HG03457 (cell line): ENCODE measurements around the gene CHD2.

ENCODE experiments used
- ATAC-seq: cut with Tn5 transposase; IDR thresholded peaks from one replicate; pipeline ENCODE4 v1.9.1; 2021; ENCODE audit warnings: moderate number of reproducible peaks; ENCODE audit not compliant: unreplicated experiment

CHD2 gene

GRCh38 chr15:93065641-93066045 lies 165.5 kb downstream of the CHD2 start:
- no peak for ATAC-seq

DNA sequence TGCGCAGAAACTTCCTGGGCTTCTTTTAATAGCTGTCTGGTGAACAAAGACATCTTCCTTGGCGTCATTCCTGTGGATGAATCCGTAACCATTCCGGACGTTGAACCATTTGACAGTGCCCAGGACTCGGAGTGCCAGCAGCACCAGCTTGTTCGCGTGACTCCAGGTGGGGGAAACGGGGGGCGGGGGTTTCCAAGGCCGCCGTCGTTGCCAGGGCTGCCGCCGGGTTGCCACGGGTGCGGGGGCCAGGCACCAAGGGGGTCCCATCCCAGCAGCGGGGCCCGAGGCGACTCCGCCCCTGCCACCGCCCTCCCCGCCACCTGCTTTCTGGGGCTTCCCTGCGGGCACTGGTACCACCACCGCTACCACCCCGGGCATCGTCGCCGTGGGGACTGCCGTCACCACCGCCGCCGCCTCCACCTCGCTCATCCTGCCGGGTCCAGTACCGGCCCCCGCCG lies 166.1 kb downstream of the CHD2 start:
- ATAC-seq = no peak

GRCh38 chr15:93066834-93067648 lies 166.9 kb downstream of the CHD2 start:
- ATAC-seq = no peak

DNA sequence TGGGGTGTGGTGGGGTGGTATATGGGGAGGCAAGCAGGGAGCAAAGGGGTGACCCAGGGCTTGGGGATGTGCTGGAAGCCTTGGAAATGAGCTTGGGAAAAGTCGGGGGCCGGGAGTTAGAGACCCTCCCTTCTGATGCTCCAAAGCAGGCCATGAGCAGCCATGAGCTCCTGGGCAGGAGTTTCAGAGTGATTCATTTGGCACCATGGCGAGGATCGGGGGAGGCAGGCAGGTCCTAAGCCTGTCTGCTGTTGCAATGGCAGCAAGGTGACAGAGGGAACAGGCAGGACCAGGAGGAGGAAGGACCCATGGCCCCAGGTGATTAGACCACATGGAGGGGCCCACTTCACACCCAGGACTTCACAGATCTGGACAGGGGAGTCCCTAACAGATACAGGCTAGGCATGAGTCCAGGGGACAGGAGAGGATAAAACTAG lies 167.5 kb downstream of the CHD2 start:
- no peak for ATAC-seq

DNA sequence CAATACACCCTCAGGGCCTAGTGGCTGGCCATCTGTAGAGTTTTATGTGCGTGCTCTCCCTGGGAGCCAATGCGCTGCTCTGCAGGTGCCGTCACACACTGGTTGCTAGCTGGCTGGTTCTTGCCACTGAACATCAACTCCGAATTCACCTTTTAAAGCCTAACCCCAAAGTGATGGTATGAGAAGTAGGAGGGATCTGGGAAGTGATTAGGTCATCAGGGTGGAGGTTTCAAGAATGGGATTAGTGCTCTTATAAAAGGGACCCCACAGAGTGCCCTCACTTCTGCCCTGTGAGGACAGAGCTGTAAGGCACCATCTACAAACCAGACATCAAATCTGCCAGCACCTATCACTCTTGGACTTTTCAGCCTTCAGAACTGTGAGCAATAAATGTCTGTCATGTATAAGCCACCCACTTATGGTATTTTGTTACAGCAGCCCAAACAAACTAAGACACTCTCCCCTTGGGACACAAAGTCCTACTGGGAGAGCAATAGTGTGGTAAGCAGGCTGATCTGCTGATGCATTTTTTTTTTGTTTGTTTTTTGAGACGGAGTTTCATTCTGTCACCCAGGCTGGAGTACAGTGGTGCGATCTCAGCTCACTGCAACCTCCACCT lies 168.6 kb downstream of the CHD2 start:
- no peak for ATAC-seq

GRCh38 chr15:93070132-93070531 lies 170.0 kb downstream of the CHD2 start:
- no peak for ATAC-seq

DNA sequence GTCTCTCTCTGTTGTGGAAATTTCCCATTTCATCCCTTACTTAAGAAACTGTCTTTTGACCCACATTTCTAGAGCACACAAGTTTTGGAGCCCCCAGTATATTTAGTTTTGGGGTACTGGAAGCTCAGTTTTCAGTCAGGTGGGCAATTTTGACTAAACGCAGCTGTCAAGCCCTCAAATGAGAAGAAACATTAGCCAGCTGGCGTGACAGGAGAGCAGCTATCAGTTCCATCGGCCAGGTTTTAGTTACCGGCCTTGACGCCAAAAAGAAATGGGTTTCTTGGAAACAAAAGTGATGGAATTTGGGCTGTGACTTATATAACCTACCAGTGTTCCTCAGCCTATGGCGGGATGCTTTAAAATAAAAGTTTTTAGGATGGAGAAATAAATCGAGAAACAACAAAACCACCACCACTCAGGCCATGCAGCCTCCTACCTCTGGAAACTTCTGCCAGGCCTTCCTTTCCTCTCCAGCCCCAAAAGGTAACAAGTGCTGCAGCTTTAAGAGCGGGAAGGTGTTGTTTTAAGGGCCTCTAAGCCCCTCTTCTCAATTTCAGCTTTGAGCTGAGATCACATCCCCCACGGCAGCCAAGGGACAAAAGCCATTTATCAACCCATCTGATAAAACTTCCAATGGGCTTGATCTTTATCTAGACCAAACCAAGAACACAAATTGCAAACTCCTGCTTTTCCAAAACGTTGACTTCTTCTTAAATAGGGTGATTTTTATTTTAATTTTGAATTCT lies 170.6 kb downstream of the CHD2 start:
- ATAC-seq = no peak

GRCh38 chr15:93071469-93071936 lies 171.4 kb downstream of the CHD2 start:
- no peak for ATAC-seq

DNA sequence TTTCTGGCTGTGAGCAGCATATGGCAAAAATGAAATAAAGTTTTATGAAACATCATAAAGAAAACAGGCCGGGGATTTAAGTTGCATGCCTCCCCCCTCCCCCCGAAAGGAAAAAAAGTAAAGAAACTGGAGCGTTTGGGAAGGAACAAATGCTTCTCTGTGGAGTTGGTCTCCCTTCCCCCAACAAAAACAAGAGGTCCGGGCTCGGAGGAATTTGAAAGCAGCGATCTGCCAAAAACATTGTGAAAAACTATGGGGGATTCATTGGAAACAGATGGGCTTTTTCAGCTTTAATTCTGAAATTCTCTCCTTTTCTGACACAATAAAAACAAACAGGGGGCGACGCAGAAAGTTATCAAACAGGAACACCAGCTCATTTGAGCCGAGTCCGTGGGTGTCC lies 171.9 kb downstream of the CHD2 start:
- ATAC-seq = no peak

- ATAC-seq = no peak
These were observed 172.6 kb downstream of the CHD2 start for GRCh38 chr15:93072411-93073394.

DNA sequence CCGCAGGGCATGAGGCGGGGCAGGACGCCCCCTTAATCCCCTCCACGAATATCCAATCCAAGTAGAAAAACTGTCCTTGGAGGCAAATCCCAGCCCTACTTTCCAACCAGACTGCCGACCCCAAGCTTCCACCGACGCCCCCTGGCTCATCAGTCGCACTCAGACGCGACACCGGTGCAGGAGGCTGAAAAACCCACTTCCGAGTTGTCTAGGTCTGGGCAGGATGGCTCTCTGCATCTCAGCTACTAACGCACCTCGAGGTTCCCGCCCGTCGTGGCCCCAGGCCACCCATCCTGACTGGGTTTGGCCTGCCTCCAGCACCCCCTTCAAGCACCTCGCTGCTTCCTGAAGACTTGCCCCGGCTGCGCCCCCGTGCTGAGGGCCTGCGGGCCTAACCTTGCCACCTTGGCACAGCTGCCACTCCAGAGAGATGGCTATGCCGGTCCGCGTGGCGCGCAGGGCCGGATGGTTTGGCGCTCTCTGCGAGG lies 173.4 kb downstream of the CHD2 start:
- no peak for ATAC-seq

GRCh38 chr15:93074599-93074998 lies 174.5 kb downstream of the CHD2 start:
- ATAC-seq = no peak

- ATAC-seq = no peak
These were observed 176.1 kb downstream of the CHD2 start for GRCh38 chr15:93076217-93076616.

- ATAC-seq = no peak
These were observed 176.8 kb downstream of the CHD2 start for GRCh38 chr15:93076875-93077274.
